ENCODE results near the gene ZBTB47. TPM values are rescaled to one million over a fixed set of nuclear protein-coding genes. Genes with fewer than 3 reads are reported as not detected.

ZBTB47 gene
- total and polyA plus RNA-seq, 8 donors: 10.1 to 40.3 (median 23.4) TPM

- Histone ChIP-seq H3K4me3 (no peak overlapping the region), H3K27me3 (peaks cover 0 to 17% (median 0%) of the 10 kb centered on the region in 3 donors), H3K9me3 (no peaks in the 10 kb centered on the region), H3K36me3 (no peaks in the 10 kb centered on the region), H3K4me1 (peaks cover 0 to 4% (median 0%) of the 10 kb centered on the region in 4 donors), H3K27ac (no peak overlapping the region)
- TF ChIP-seq POLR2A (IDR thresholded peaks at IDR 0.05) (no peak), CTCF (IDR thresholded peaks at IDR 0.05) (no peak), EP300 (IDR thresholded peaks at IDR 0.05) (no peak), POLR2AphosphoS5 (IDR thresholded peaks at IDR 0.05) (no peak)
- WGBS, 5 donors: 71 to 80% (median 76%) methylated on average over 9 to 10 of the region's 10 CpGs
- intact Hi-C loops (cut with DNase I; ENCODE audit: low total_unique reads): no loop called here
- no peak for DNase-seq
Observed at GRCh38 chr3:42705962-42706585, 52.6 kb downstream of the ZBTB47 start.

GRCh38 chr3:42706721-42707619 lies 53.5 kb downstream of the ZBTB47 start:
- intact Hi-C loops (cut with DNase I; ENCODE audit: low total_unique reads): no loop called here
- Histone ChIP-seq H3K4me3 (no peak overlapping the region), H3K9me3 (no peaks in the 10 kb centered on the region), H3K27ac (no peak overlapping the region), H3K27me3 (peaks cover 0 to 11% (median 0%) of the 10 kb centered on the region in 3 donors), H3K4me1 (no peaks in the 10 kb centered on the region), H3K36me3 (no peaks in the 10 kb centered on the region)
- no peak for DNase-seq
- TF ChIP-seq POLR2A (IDR thresholded peaks at IDR 0.05): no peak
- TF ChIP-seq EP300 (IDR thresholded peaks at IDR 0.05): no peak
- TF ChIP-seq POLR2AphosphoS5 (IDR thresholded peaks at IDR 0.05): no peak
- TF ChIP-seq CTCF (IDR thresholded peaks at IDR 0.05): no peak
- 65 to 77% (median 75%) methylated on average over 7 of the region's 7 CpGs for WGBS, 5 donors

- Histone ChIP-seq H3K4me1 (no peaks in the 10 kb centered on the region), H3K36me3 (no peaks in the 10 kb centered on the region), H3K4me3 (no peak overlapping the region), H3K27ac (no peak overlapping the region), H3K27me3 (peaks cover 0 to 7% (median 0%) of the 10 kb centered on the region in 3 donors), H3K9me3 (no peaks in the 10 kb centered on the region)
- no peak for DNase-seq
- intact Hi-C loops (cut with DNase I; ENCODE audit: low total_unique reads): no loop called here
- TF ChIP-seq CTCF (IDR thresholded peaks at IDR 0.05): no peak
- TF ChIP-seq EP300 (IDR thresholded peaks at IDR 0.05): no peak
- no peak for TF ChIP-seq POLR2AphosphoS5 (IDR thresholded peaks at IDR 0.05)
- no peak for TF ChIP-seq POLR2A (IDR thresholded peaks at IDR 0.05)
- 62 to 90% (median 67%) methylated on average over 4 to 8 of the region's 8 CpGs for WGBS, 5 donors
Observed at GRCh38 chr3:42707620-42708355, 54.3 kb downstream of the ZBTB47 start.

GRCh38 chr3:42708611-42709151 lies 55.2 kb downstream of the ZBTB47 start:
- DNase-seq: no peak
- H3K27me3 ChIP-seq: no peaks in the 10 kb centered on the region
- 83 to 95% (median 85%) methylated on average over 7 to 10 of the region's 10 CpGs for whole genome bisulfite sequencing, 5 donors
- no peaks in the 10 kb centered on the region for H3K9me3 ChIP-seq
- no peaks in the 10 kb centered on the region for H3K4me1 ChIP-seq
- H3K27ac ChIP-seq: no peak overlapping the region
- H3K4me3 ChIP-seq: no peak overlapping the region
- no peak for TF ChIP-seq POLR2AphosphoS5 (IDR thresholded peaks at IDR 0.05)
- TF ChIP-seq POLR2A (IDR thresholded peaks at IDR 0.05): no peak
- TF ChIP-seq EP300 (IDR thresholded peaks at IDR 0.05): no peak
- no peaks in the 10 kb centered on the region for H3K36me3 ChIP-seq
- intact Hi-C loops (cut with DNase I; ENCODE audit: low total_unique reads): no loop called here

All from stomach (tissue), 9 donors.